Ascending aorta (tissue), 2 donors: ENCODE data around the gene GPX3. TPM values are rescaled to one million over a fixed set of nuclear protein-coding genes. Genes with fewer than 3 reads are reported as not detected.

Experiments used
- DNase-seq, 2 donors: peaks; one replicate each; pipeline ENCODE4 v3.0.0-alpha.2; 2019; ENCODE audit warnings: low spot score in 2 of 2
- H3K27ac ChIP-seq, 2 donors: fragments of 200-600 bp; sonication (generic); one replicate each; pipeline ENCODE4 v1.5.1; 2016 to 2017; ENCODE audit warnings: mild to moderate bottlenecking in 1 of 2
- H3K27me3 ChIP-seq: fragments of 200-600 bp; sonication (generic); one replicate; pipeline ENCODE4 v1.5.1; 2017
- H3K36me3 ChIP-seq, 2 donors: fragments of 200-600 bp; sonication (generic); one replicate each; pipeline ENCODE4 v1.5.1; 2016
- H3K4me1 ChIP-seq, 2 donors: fragments of 200-600 bp; sonication (generic); one replicate each; pipeline ENCODE4 v1.5.1; 2016 to 2017; ENCODE audit warnings: mild to moderate bottlenecking in 1 of 2
- H3K4me3 ChIP-seq, 2 donors: fragments of 200-600 bp; sonication (generic); one replicate each; pipeline ENCODE4 v1.5.1; 2016 to 2017; ENCODE audit warnings: mild to moderate bottlenecking in 1 of 2
- H3K9me3 ChIP-seq, 2 donors: fragments of 200-600 bp; sonication (generic); one replicate each; pipeline ENCODE4 v1.5.1; 2016
- CTCF ChIP-seq, 3 experiments: fragments of 200-600 bp in 2 of 3; fragments of 450-650 bp in 1 of 3; sonication (generic) in 2 of 3; IDR thresholded peaks; one replicate each; pipeline ENCODE4 v1.5.1; 2016 to 2019; ENCODE audit warnings: antibody characterized with exemption in 3 of 3, mild to moderate bottlenecking in 1 of 3, moderate library complexity in 1 of 3
- intact Hi-C: fragments of 100-400 bp; cut with DNase I; formaldehyde crosslinking; loops from one replicate; pipeline ENCODE4 v1.15.1; 2023
- total RNA-seq: library from RNA; depleted of rRNA; stranded (reverse); fragments of >200 nt; gene quantifications from one replicate; pipeline ENCODE4 v1.1.0, GENCODE V29; 2016

The GPX3 gene, protein sequence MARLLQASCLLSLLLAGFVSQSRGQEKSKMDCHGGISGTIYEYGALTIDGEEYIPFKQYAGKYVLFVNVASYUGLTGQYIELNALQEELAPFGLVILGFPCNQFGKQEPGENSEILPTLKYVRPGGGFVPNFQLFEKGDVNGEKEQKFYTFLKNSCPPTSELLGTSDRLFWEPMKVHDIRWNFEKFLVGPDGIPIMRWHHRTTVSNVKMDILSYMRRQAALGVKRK
- 2,056 TPM for total RNA-seq

GRCh38 chr5:151020304-151021110 is at the start of gene GPX3:
TSS of gene GPX3 (plus strand) at chr5:151020591. CDS start at chr5:151020655, 64 bp downstream.
- peak within 1 kb of the TSS; percentile 91 to 93 for H3K27ac ChIP-seq
- H3K4me3 ChIP-seq, result peak within 1 kb of the TSS; percentile 76 to 87
- no peak for TF ChIP-seq CTCF (IDR thresholded peaks at IDR 0.05)
- H3K4me1 ChIP-seq, result peaks cover 23 to 36% of the 10 kb centered on the region in 2 donors
- peak; percentile 92 to 98 for DNase-seq
- no peaks in the 10 kb centered on the region for H3K27me3 ChIP-seq
- no peaks in the 10 kb centered on the region for H3K9me3 ChIP-seq
- peaks cover 3% of the 10 kb centered on the region in 2 donors for H3K36me3 ChIP-seq
- intact Hi-C loops, result loop anchor here (5.0 kb wide), 2 partner anchors 62 to 238 kb away; partner anchors contain the start of gene TNIP1

DNA sequence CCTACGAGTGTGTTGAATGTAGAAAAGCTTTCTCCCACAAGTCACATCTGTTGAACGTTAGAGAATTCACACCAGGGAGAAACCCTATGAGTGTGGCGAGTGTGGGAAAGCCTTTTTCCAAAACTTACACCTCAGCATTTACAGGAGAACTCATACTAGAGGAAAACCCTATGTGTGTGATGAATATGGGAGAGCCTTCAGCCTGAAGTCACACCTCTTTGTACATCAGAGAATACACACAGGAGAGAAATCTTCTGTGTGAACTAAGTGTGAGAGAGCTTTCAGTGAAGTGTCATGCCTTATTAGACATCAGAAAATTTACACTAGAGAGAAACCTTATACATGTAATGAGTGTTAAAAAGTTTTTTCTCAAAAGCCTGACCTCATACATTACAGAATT is 41.8 kb upstream of the GPX3 start:
- intact Hi-C loops, result no loop called here
- Histone ChIP-seq H3K4me1 (no peaks in the 10 kb centered on the region), H3K27ac (no peak overlapping the region), H3K36me3 (no peaks in the 10 kb centered on the region), H3K9me3 (peaks cover 0 to 12% of the 10 kb centered on the region in 2 donors), H3K4me3 (no peak overlapping the region), H3K27me3 (no peaks in the 10 kb centered on the region)
- no peak for TF ChIP-seq CTCF (IDR thresholded peaks at IDR 0.05)
- no peak for DNase-seq

DNA sequence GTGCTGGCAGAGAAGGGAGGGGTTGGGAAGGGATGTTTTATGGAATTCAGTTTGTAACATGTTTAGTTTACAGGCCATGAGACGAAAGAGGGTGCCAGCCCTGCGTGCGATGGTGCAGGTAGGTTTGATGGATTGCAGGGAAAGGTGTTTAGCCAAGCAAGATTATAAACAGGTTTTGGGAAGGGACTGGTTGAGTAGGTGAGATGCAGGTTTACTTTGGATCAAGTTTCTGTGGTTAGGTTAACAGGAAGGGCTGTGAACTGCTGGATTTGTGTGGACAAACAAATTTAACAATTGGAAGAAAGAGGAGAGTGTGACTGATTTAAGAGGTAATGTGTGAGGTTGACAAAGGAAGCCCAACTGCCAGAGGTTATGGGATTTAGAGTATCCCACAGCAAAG is 32.6 kb upstream of the GPX3 start:
- no peak overlapping the region for H3K27ac ChIP-seq
- no peaks in the 10 kb centered on the region for H3K36me3 ChIP-seq
- H3K4me3 ChIP-seq, result no peak overlapping the region
- intact Hi-C loops, result no loop called here
- H3K4me1 ChIP-seq, result no peaks in the 10 kb centered on the region
- no peak for DNase-seq
- H3K27me3 ChIP-seq, result no peaks in the 10 kb centered on the region
- H3K9me3 ChIP-seq, result peaks cover 0 to 7% of the 10 kb centered on the region in 2 donors
- TF ChIP-seq CTCF (IDR thresholded peaks at IDR 0.05), result no peak

DNA sequence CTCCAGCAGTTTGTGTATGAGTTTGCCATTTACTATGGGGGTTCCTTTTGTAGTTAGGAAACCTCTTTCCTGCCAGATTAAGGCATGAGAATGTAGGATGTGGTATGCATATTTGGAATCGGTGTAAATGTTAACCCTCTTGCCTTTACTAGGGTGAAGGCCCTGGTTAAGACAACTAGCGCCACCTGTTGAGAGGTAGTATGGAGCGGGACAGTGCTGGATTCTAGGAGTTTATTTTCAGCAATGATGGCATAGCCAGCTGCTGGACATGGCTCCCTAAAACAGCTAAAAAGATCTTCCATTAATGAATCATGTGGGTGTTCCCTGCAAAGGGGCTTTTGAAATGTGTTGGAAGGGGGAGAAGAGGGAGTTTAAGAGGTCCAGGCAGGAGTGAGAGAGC is 30.7 kb upstream of the GPX3 start:
- intact Hi-C loops, result no loop called here
- Histone ChIP-seq H3K27ac (no peak overlapping the region), H3K4me3 (no peak overlapping the region), H3K9me3 (no peaks in the 10 kb centered on the region), H3K4me1 (no peaks in the 10 kb centered on the region), H3K36me3 (no peaks in the 10 kb centered on the region), H3K27me3 (no peaks in the 10 kb centered on the region)
- no peak for TF ChIP-seq CTCF (IDR thresholded peaks at IDR 0.05)
- no peak for DNase-seq

DNA sequence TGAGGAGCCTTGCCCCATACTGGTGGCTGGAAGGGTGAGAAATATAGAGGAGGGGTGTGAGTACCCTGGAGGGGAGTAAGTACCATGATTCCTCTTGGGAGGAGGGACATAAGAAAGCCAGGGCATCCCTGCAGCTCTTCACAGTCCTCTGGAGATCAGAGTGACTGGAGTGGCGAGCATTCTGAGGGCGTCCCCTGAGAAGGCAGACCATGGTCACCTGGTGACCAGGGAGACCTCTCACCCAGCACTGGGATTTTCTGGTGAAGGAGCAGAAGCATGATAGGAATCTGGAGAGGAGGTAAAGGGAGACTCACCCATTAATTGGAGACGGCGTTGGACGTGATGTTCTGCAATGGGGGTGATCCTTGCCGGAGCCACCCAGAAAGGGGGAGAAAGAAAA is 27.7 kb upstream of the GPX3 start:
- intact Hi-C loops, result no loop called here
- TF ChIP-seq CTCF (IDR thresholded peaks at IDR 0.05), result no peak
- H3K9me3 ChIP-seq, result no peaks in the 10 kb centered on the region

More for the DNA sequence above, 27.7 kb upstream of the GPX3 start:
- Histone ChIP-seq H3K36me3 (no peaks in the 10 kb centered on the region), H3K4me3 (no peak overlapping the region), H3K4me1 (no peaks in the 10 kb centered on the region), H3K27me3 (no peaks in the 10 kb centered on the region), H3K27ac (no peak overlapping the region)
- no peak for DNase-seq
